CD4-positive, alpha-beta memory T cell (primary cell): Measurements from ENCODE around the gene SLC8A1. TPM values are rescaled to one million over a fixed set of nuclear protein-coding genes. Genes with fewer than 3 reads are reported as not detected.
A peak's percentile ranks its signal among the peaks of the same experiment; 100 is the strongest.

Source experiments
- CTCF ChIA-PET: fragments of 350-600 bp; sonication (Branson Sonifier 250); formaldehyde crosslinking; loops from one replicate; lab custom pipeline; 2021; ENCODE audit warnings: inconsistent platforms; ENCODE audit not compliant: partially characterized antibody; lab: Charles Lee
- POLR2A ChIA-PET: fragments of 350-600 bp; sonication (Branson Sonifier 250); formaldehyde crosslinking; loops from one replicate; lab custom pipeline; 2021; ENCODE audit not compliant: partially characterized antibody; lab: Charles Lee
- DNase-seq, 5 donors: peaks; one replicate each; pipeline versions ENCODE4 v3.0.0 to v3.0.0-alpha.2; 2020 to 2022; ENCODE audit warnings: mixed read lengths in 1 of 5
- H3K27ac ChIP-seq: one replicate; pipeline ENCODE4 v1.7.0; 2013; ENCODE audit warnings: low read depth, low read length
- H3K27me3 ChIP-seq: 2 replicates; pipeline ENCODE4 v1.7.0; 2013; ENCODE audit warnings: mild to moderate bottlenecking, low read length, moderate library complexity; ENCODE audit not compliant: insufficient read depth
- H3K36me3 ChIP-seq: 2 replicates; pipeline ENCODE4 v1.7.0; 2013; ENCODE audit warnings: mild to moderate bottlenecking, low read length, moderate library complexity; ENCODE audit not compliant: insufficient read depth
- H3K4me1 ChIP-seq: 2 replicates; pipeline ENCODE4 v1.7.0; 2013; ENCODE audit warnings: mild to moderate bottlenecking, low read length, moderate library complexity; ENCODE audit not compliant: insufficient read depth
- H3K4me3 ChIP-seq, 2 donors: one replicate each; pipeline ENCODE4 v1.7.0; 2013; ENCODE audit warnings: low read length in 2 of 2, mild to moderate bottlenecking in 1 of 2
- H3K9me3 ChIP-seq, 2 donors: one replicate each; pipeline ENCODE4 v1.7.0; 2013; ENCODE audit warnings: low read length in 2 of 2, control low read depth in 1 of 2; ENCODE audit not compliant: control insufficient read depth in 1 of 2
- H3K27ac Mint-ChIP-seq, 7 donors: one replicate each; pipeline ENCODE4 v1.8.0; 2020 to 2021; ENCODE audit warnings: mixed read lengths in 7 of 7, mild to moderate bottlenecking in 6 of 7, inconsistent platforms in 3 of 7, moderate library complexity in 3 of 7
- H3K27me3 Mint-ChIP-seq, 2 donors: one replicate each; pipeline ENCODE4 v1.8.0; 2020 to 2021; ENCODE audit warnings: mixed read lengths in 2 of 2
- H3K36me3 Mint-ChIP-seq, 2 donors: one replicate each; pipeline ENCODE4 v1.8.0; 2020 to 2021; ENCODE audit warnings: mixed read lengths in 2 of 2, inconsistent platforms in 1 of 2, mild to moderate bottlenecking in 1 of 2
- H3K4me1 Mint-ChIP-seq, 4 donors: one replicate each; pipeline ENCODE4 v1.8.0; 2020 to 2021; ENCODE audit warnings: mixed read lengths in 4 of 4, mild to moderate bottlenecking in 1 of 4
- H3K4me3 Mint-ChIP-seq, 8 donors: one replicate each; pipeline ENCODE4 v1.8.0; 2020 to 2021; ENCODE audit warnings: mixed read lengths in 8 of 8, mild to moderate bottlenecking in 7 of 8, moderate library complexity in 6 of 8, inconsistent platforms in 3 of 8
- H3K9me3 Mint-ChIP-seq, 8 donors: one replicate each; pipeline ENCODE4 v1.8.0; 2020 to 2021; ENCODE audit warnings: mixed read lengths in 8 of 8, mild to moderate bottlenecking in 5 of 8, inconsistent platforms in 3 of 8, moderate library complexity in 1 of 8
- intact Hi-C: fragments of 100-400 bp; cut with micrococcal nuclease; formaldehyde crosslinking; loops from one replicate; pipeline ENCODE4 v1.15.1; 2023
- polyA plus RNA-seq, 2 donors: library from polyadenylated mRNA; unstranded; fragments of 300-500 nt; fragmentation: Illumina TruSeq; gene quantifications; one replicate each; pipeline ENCODE4 v1.2.3, GENCODE V29; 2021
- total RNA-seq, 2 experiments: library from RNA; stranded (reverse); gene quantifications; one replicate each; pipeline ENCODE4 v1.2.3, GENCODE V29; 2021

Gene SLC8A1
- total and polyA plus RNA-seq, 4 experiments from 2014 or later = 0.36 to 0.79 TPM; not detected in 2

DNA sequence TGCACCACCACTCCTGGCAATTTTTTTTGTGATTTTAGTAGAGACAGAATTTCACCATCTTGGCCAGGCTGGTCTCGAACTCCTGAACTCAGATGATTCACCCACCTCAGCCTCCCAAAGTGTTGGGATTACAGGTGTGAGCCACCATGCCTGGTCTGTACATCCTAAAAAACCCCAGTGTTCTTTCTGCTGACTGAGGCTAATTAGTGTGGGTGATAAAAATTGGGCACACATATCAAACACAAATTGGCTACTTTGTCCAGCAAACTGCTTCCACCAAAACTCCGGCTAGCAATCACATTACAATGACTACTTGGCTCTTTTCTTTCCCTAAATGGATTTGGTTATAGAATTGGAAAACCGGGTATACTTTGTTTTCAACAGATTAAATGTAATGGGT is 153.9 kb downstream of the SLC8A1 start:
- CTCF ChIA-PET = no interaction called here
- Mint-ChIP-seq H3K27ac (no peak overlapping the region), H3K36me3 (no peaks in the 10 kb centered on the region), H3K9me3 (peaks cover 0 to 1% (median 0%) of the 10 kb centered on the region in 8 donors), H3K27me3 (no peaks in the 10 kb centered on the region), H3K4me1 (no peaks in the 10 kb centered on the region), H3K4me3 (no peak overlapping the region)
- intact Hi-C loops = no loop called here
- no peak for DNase-seq
- Histone ChIP-seq H3K36me3 (no peaks in the 10 kb centered on the region), H3K9me3 (no peaks in the 10 kb centered on the region), H3K27ac (no peak overlapping the region), H3K27me3 (no peaks in the 10 kb centered on the region), H3K4me1 (no peaks in the 10 kb centered on the region), H3K4me3 (no peak overlapping the region)
- POLR2A ChIA-PET = no interaction called here

DNA sequence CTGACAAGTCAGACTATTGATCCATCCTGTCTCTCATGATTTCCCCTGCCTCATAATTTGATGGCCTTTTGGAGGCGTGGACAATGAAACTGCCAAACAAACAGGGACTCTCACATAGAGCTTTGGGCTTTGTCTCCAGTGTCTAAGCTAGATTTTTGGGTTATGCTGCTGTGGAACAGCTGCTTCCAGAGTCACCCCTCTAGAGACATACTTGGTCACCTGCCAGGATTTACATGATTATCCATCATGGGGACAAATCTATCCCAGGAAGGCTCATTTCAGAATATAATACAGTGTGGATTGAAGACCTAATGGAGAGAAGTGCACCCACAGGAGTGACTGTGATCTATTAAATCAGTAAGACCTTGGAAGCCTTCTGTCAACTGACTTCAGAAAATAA is 159.6 kb downstream of the SLC8A1 start:
- H3K27ac Mint-ChIP-seq = no peak overlapping the region
- intact Hi-C loops = no loop called here
- POLR2A ChIA-PET = no interaction called here

DNA sequence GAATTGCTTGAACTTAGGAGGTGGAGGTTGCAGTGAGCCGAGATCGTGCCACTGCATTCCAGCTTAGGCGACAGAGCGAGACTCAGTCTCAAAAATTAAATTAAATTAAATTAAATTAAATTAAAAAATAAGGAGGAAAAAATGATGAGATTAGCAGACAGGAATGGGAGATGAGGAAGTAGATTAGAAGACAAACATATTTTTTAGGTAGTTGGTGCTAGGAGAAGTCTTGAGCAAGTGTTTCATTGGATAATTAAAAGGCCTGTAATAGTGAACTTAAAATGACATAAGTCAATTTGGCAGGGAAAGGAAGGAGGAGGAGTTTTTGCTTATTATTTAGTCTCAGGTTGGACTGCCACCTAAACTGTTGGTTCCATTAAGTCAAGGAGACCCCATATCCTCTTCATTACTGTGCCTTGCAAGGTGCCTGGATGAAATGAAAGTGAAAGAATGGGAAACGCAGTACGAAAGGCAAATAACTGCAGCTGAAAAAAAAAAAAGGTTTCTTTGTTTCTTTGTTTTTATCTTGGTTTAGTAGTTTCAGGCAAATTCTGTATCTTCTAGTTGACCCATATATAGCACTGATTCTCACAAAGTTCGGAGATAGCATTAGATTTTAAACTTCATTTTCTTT is 162.0 kb downstream of the SLC8A1 start:
- H3K27ac ChIP-seq = no peak overlapping the region
- H3K27me3 ChIP-seq = no peaks in the 10 kb centered on the region
- peaks cover 0 to 2% (median 0%) of the 10 kb centered on the region in 8 donors for H3K9me3 Mint-ChIP-seq
- H3K27ac Mint-ChIP-seq = no peak overlapping the region
- H3K4me1 ChIP-seq = no peaks in the 10 kb centered on the region
- CTCF ChIA-PET = no interaction called here
- H3K9me3 ChIP-seq = no peaks in the 10 kb centered on the region
- no peaks in the 10 kb centered on the region for H3K27me3 Mint-ChIP-seq
- intact Hi-C loops = no loop called here
- POLR2A ChIA-PET = no interaction called here
- no peaks in the 10 kb centered on the region for H3K36me3 Mint-ChIP-seq
- H3K4me3 ChIP-seq = no peak overlapping the region
- peaks cover 0 to 6% (median under 1%) of the 10 kb centered on the region in 4 donors for H3K4me1 Mint-ChIP-seq
- no peaks in the 10 kb centered on the region for H3K36me3 ChIP-seq
- no peak for DNase-seq
- H3K4me3 Mint-ChIP-seq = peak overlapping the region in 7 of 8 donors; percentile 2 to 59 (median 39)

More for the DNA sequence above, 159.6 kb downstream of the SLC8A1 start:
- H3K36me3 ChIP-seq = no peaks in the 10 kb centered on the region
- DNase-seq = no peak
- H3K36me3 Mint-ChIP-seq = no peaks in the 10 kb centered on the region
- H3K27me3 Mint-ChIP-seq = no peaks in the 10 kb centered on the region
- no peaks in the 10 kb centered on the region for H3K9me3 ChIP-seq
- no peaks in the 10 kb centered on the region for H3K27me3 ChIP-seq
- CTCF ChIA-PET = no interaction called here
- no peaks in the 10 kb centered on the region for H3K4me1 ChIP-seq
- H3K9me3 Mint-ChIP-seq = peaks cover 0 to 2% (median 0%) of the 10 kb centered on the region in 8 donors
- no peak overlapping the region for H3K27ac ChIP-seq
- H3K4me3 Mint-ChIP-seq = no peak overlapping the region
- peaks cover 0 to 6% (median under 1%) of the 10 kb centered on the region in 4 donors for H3K4me1 Mint-ChIP-seq
- no peak overlapping the region for H3K4me3 ChIP-seq

GRCh38 chr2:40287773-40288172 is 164.1 kb downstream of the SLC8A1 start:
- Histone ChIP-seq H3K4me3 (no peak overlapping the region), H3K36me3 (no peaks in the 10 kb centered on the region), H3K27me3 (no peaks in the 10 kb centered on the region), H3K4me1 (no peaks in the 10 kb centered on the region), H3K9me3 (no peaks in the 10 kb centered on the region), H3K27ac (no peak overlapping the region)
- POLR2A ChIA-PET = no interaction called here
- CTCF ChIA-PET = interaction anchor here (1.3 kb wide), 1 partner anchor 9 kb away, joined by 3 read pairs; no protein-coding TSS in a partner anchor
- H3K4me1 Mint-ChIP-seq = peaks cover 0 to 6% (median under 1%) of the 10 kb centered on the region in 4 donors
- DNase-seq = no peak
- intact Hi-C loops = no loop called here
- no peak overlapping the region for H3K27ac Mint-ChIP-seq
- no peaks in the 10 kb centered on the region for H3K27me3 Mint-ChIP-seq
- H3K4me3 Mint-ChIP-seq = no peak overlapping the region
- H3K9me3 Mint-ChIP-seq = peaks cover 0 to 2% (median 0%) of the 10 kb centered on the region in 8 donors
- no peaks in the 10 kb centered on the region for H3K36me3 Mint-ChIP-seq

DNA sequence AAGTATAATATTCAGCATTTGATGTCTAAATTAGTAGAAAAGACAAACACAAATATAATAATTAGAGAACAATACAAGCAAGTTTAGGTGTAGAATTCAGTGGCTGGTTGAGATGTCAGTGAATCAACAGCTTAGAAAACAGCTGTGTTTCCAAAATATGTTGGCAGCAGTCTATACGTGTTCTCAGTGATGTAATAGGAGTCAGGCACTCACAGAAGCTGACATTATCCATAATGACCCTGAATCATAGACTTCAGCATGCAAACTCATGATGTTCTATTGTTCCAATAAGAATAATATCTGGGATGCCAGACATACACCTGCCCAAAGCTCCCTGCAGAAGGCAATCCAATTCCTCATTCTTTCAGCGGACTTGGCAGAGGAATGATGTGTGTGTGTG is 164.7 kb downstream of the SLC8A1 start:
- no peaks in the 10 kb centered on the region for H3K9me3 ChIP-seq
- H3K4me3 ChIP-seq = no peak overlapping the region
- DNase-seq = no peak
- H3K4me1 Mint-ChIP-seq = peaks cover 0 to 6% (median under 1%) of the 10 kb centered on the region in 4 donors
- no peak overlapping the region for H3K27ac Mint-ChIP-seq
- no peaks in the 10 kb centered on the region for H3K4me1 ChIP-seq
- intact Hi-C loops = no loop called here
- CTCF ChIA-PET = interaction anchor here (1.3 kb wide), 1 partner anchor 8 kb away, joined by 3 read pairs; no protein-coding TSS in a partner anchor
- H3K9me3 Mint-ChIP-seq = peaks cover 0 to 2% (median 0%) of the 10 kb centered on the region in 8 donors
- POLR2A ChIA-PET = no interaction called here
- no peaks in the 10 kb centered on the region for H3K27me3 Mint-ChIP-seq
- H3K4me3 Mint-ChIP-seq = no peak overlapping the region
- H3K36me3 ChIP-seq = no peaks in the 10 kb centered on the region
- H3K27ac ChIP-seq = no peak overlapping the region
- no peaks in the 10 kb centered on the region for H3K27me3 ChIP-seq
- no peaks in the 10 kb centered on the region for H3K36me3 Mint-ChIP-seq

- no peak overlapping the region for H3K27ac ChIP-seq
- Mint-ChIP-seq H3K27me3 (no peaks in the 10 kb centered on the region), H3K27ac (no peak overlapping the region), H3K9me3 (peaks cover 0 to 2% (median 0%) of the 10 kb centered on the region in 8 donors), H3K4me1 (peaks cover 0 to 6% (median under 1%) of the 10 kb centered on the region in 4 donors), H3K4me3 (no peak overlapping the region), H3K36me3 (no peaks in the 10 kb centered on the region)
- ChIA-PET POLR2A (no interaction called here), CTCF (no interaction called here)
- no peaks in the 10 kb centered on the region for H3K9me3 ChIP-seq
- H3K27me3 ChIP-seq = no peaks in the 10 kb centered on the region
- intact Hi-C loops = no loop called here
- DNase-seq = no peak
- no peaks in the 10 kb centered on the region for H3K4me1 ChIP-seq
- H3K4me3 ChIP-seq = no peak overlapping the region
- no peaks in the 10 kb centered on the region for H3K36me3 ChIP-seq
Measured at GRCh38 chr2:40286721-40287120, 165.2 kb downstream of the SLC8A1 start.

DNA sequence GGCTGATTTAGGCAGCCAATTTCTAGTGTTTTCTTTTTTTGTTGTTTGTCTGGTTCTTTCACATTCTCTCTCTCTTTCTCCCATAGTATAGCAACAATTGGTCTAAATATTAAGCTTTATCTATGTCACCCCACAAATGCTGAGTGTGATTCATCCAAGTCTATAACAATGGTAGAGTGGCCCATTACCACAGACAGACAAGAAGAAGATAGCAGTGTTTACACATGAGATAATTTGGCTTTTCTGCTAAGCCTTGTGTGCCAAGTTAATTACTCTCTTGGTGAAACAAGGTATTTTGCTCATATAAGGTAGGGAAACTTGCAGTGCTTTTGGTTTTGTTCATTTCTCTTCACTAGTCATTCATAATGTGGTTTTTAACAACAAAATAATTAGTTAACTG is 166.5 kb downstream of the SLC8A1 start:
- Mint-ChIP-seq H3K27me3 (no peaks in the 10 kb centered on the region), H3K4me3 (no peak overlapping the region), H3K27ac (no peak overlapping the region), H3K36me3 (no peaks in the 10 kb centered on the region), H3K4me1 (peaks cover 0 to 4% (median under 1%) of the 10 kb centered on the region in 4 donors), H3K9me3 (peaks cover 0 to 2% (median 0%) of the 10 kb centered on the region in 8 donors)
- Histone ChIP-seq H3K4me3 (no peak overlapping the region), H3K4me1 (no peaks in the 10 kb centered on the region), H3K27ac (no peak overlapping the region), H3K9me3 (no peaks in the 10 kb centered on the region), H3K36me3 (no peaks in the 10 kb centered on the region), H3K27me3 (no peaks in the 10 kb centered on the region)
- intact Hi-C loops = no loop called here
- CTCF ChIA-PET = no interaction called here
- POLR2A ChIA-PET = no interaction called here
- no peak for DNase-seq
